GM18870 (cell line): ENCODE data around the gene SCUBE3.

Experiments used
- ATAC-seq: cut with Tn5 transposase; IDR thresholded peaks from one replicate; pipeline ENCODE4 v1.9.1; 2021; ENCODE audit warnings: moderate library complexity; ENCODE audit not compliant: unreplicated experiment

SCUBE3 gene

GRCh38 chr6:35209081-35209480, 4.7 kb upstream of the SCUBE3 start:
- ATAC-seq: no peak

GRCh38 chr6:35209622-35210247, 4.0 kb upstream of the SCUBE3 start:
- no peak for ATAC-seq

- no peak for ATAC-seq
Measured at GRCh38 chr6:35213298-35213791, 411 bp upstream of the SCUBE3 start.

- no peak for ATAC-seq
Measured at GRCh38 chr6:35214869-35215664, 1.3 kb downstream of the SCUBE3 start.

GRCh38 chr6:35215665-35216411, 2.1 kb downstream of the SCUBE3 start:
- no peak for ATAC-seq

GRCh38 chr6:35216412-35216732, 2.6 kb downstream of the SCUBE3 start:
- no peak for ATAC-seq

GRCh38 chr6:35216851-35217811, 3.4 kb downstream of the SCUBE3 start:
- ATAC-seq: no peak

- ATAC-seq: no peak
Measured at GRCh38 chr6:35218021-35218420, 4.3 kb downstream of the SCUBE3 start.

GRCh38 chr6:35218456-35218855, 4.7 kb downstream of the SCUBE3 start:
- ATAC-seq: no peak

GRCh38 chr6:35219683-35220326, 6.0 kb downstream of the SCUBE3 start:
- ATAC-seq: no peak

GRCh38 chr6:35220711-35221110, 7.0 kb downstream of the SCUBE3 start:
- ATAC-seq: no peak

- ATAC-seq: no peak
Measured at GRCh38 chr6:35223396-35223795, 9.6 kb downstream of the SCUBE3 start.

GRCh38 chr6:35224720-35225119, 11.0 kb downstream of the SCUBE3 start:
- no peak for ATAC-seq

GRCh38 chr6:35228481-35228880, 14.7 kb downstream of the SCUBE3 start:
- no peak for ATAC-seq

- no peak for ATAC-seq
Measured at GRCh38 chr6:35229304-35229703, 15.5 kb downstream of the SCUBE3 start.

GRCh38 chr6:35230498-35230897, 16.7 kb downstream of the SCUBE3 start:
- ATAC-seq: no peak

- no peak for ATAC-seq
Measured at GRCh38 chr6:35230950-35231349, 17.2 kb downstream of the SCUBE3 start.

GRCh38 chr6:35231563-35231962, 17.8 kb downstream of the SCUBE3 start:
- no peak for ATAC-seq

- no peak for ATAC-seq
Measured at GRCh38 chr6:35234901-35235300, 21.1 kb downstream of the SCUBE3 start.

- ATAC-seq: no peak
Measured at GRCh38 chr6:35236223-35236622, 22.5 kb downstream of the SCUBE3 start.
